Mesodermal cell (in vitro differentiated cells): Measurements from ENCODE around the gene CTDSP2.

Source experiments
- H3K27ac ChIP-seq: 2 replicates; pipeline ENCODE4 v1.7.0; 2013; ENCODE audit warnings: mild to moderate bottlenecking, low read depth, low read length, moderate library complexity; ENCODE audit not compliant: severe bottlenecking
- H3K36me3 ChIP-seq: 2 replicates; pipeline ENCODE4 v1.7.1; 2013; ENCODE audit warnings: mild to moderate bottlenecking, low read length, moderate library complexity; ENCODE audit not compliant: control insufficient read depth, insufficient read depth
- H3K4me1 ChIP-seq: one replicate; pipeline ENCODE4 v1.7.1; 2013; ENCODE audit warnings: mild to moderate bottlenecking, low read length; ENCODE audit not compliant: insufficient read depth, control insufficient read depth, poor library complexity, severe bottlenecking
- H3K4me3 ChIP-seq: 2 replicates; pipeline ENCODE4 v1.7.0; 2013; ENCODE audit warnings: low read length, control low read depth, mild to moderate bottlenecking; ENCODE audit not compliant: insufficient read depth, poor library complexity, severe bottlenecking; ENCODE audit errors: extremely low read depth
- H3K9me3 ChIP-seq: 2 replicates; pipeline ENCODE4 v1.7.1; 2013; ENCODE audit warnings: mild to moderate bottlenecking, low read length, moderate library complexity; ENCODE audit not compliant: control insufficient read depth
- WGBS, 2 experiments: methylation state at CpG; one replicate each; pipeline ENCODE4 v1.1.5; 2013; ENCODE audit warnings: missing lambda C conversion rate in 2 of 2; ENCODE audit not compliant: insufficient coverage in 2 of 2; 5-methylcytosine and 5-hydroxymethylcytosine counted together

Gene CTDSP2

GRCh38 chr12:57813111-57813970 lies 33.2 kb downstream of the CTDSP2 start:
- Histone ChIP-seq H3K4me1 (no peaks in the 10 kb centered on the region), H3K4me3 (no peak overlapping the region), H3K27ac (no peak overlapping the region), H3K9me3 (no peaks in the 10 kb centered on the region), H3K36me3 (peaks cover 8% of the 10 kb centered on the region)
- WGBS, 2 experiments: 91 to 92% methylated on average over 11 to 14 of the region's 14 CpGs

- H3K4me1 ChIP-seq: no peaks in the 10 kb centered on the region
- H3K27ac ChIP-seq: no peak overlapping the region
- 95 to 100% methylated on average over 5 to 6 of the region's 10 CpGs for WGBS, 2 experiments
- H3K9me3 ChIP-seq: no peaks in the 10 kb centered on the region
- H3K36me3 ChIP-seq: peaks cover 19% of the 10 kb centered on the region
- H3K4me3 ChIP-seq: no peak overlapping the region
Measured at GRCh38 chr12:57811028-57811755, 35.3 kb downstream of the CTDSP2 start.

GRCh38 chr12:57810450-57810849 lies 36.1 kb downstream of the CTDSP2 start:
- 94 to 96% methylated on average over 5 of the region's 5 CpGs for WGBS, 2 experiments
- H3K4me3 ChIP-seq: no peak overlapping the region
- H3K27ac ChIP-seq: no peak overlapping the region
- peaks cover 19% of the 10 kb centered on the region for H3K36me3 ChIP-seq
- no peaks in the 10 kb centered on the region for H3K9me3 ChIP-seq
- no peaks in the 10 kb centered on the region for H3K4me1 ChIP-seq

DNA sequence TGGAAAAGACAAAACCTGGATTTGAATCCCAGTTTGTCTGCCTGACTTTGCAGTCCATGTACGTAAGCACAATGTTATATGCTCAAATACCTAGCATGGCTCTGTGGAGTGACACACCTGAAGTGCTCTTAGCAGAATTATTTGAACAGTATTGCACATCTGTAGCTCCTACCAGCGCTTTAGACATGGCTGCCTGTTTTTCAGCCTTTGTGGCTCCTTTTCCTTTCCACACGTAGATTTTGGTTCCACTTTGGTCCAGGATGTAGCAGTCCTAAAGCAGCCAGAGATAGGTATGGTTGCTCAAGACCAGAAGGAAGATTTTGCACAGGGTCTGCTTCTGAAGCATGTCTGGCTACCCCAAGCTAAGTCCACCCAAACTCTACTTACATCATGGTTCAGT lies 37.1 kb downstream of the CTDSP2 start:
- WGBS, 2 experiments: 96 to 97% methylated on average over 3 of the region's 3 CpGs
- Histone ChIP-seq H3K4me3 (no peak overlapping the region), H3K36me3 (peaks cover 20% of the 10 kb centered on the region)

GRCh38 chr12:57808351-57808750 lies 38.2 kb downstream of the CTDSP2 start:
- WGBS, 2 experiments: 91 to 95% methylated on average over 5 of the region's 5 CpGs
- no peaks in the 10 kb centered on the region for H3K4me1 ChIP-seq
- no peaks in the 10 kb centered on the region for H3K9me3 ChIP-seq
- no peak overlapping the region for H3K27ac ChIP-seq
- peaks cover 26% of the 10 kb centered on the region for H3K36me3 ChIP-seq
- no peak overlapping the region for H3K4me3 ChIP-seq

More for the DNA sequence above, 37.1 kb downstream of the CTDSP2 start:
- no peak overlapping the region for H3K27ac ChIP-seq
- H3K4me1 ChIP-seq: no peaks in the 10 kb centered on the region
- H3K9me3 ChIP-seq: no peaks in the 10 kb centered on the region

GRCh38 chr12:57807285-57807684 lies 39.2 kb downstream of the CTDSP2 start:
- 90 to 91% methylated on average over 8 to 9 of the region's 9 CpGs for WGBS, 2 experiments
- Histone ChIP-seq H3K27ac (no peak overlapping the region), H3K4me1 (no peaks in the 10 kb centered on the region), H3K4me3 (no peak overlapping the region), H3K36me3 (peaks cover 35% of the 10 kb centered on the region), H3K9me3 (no peaks in the 10 kb centered on the region)

DNA sequence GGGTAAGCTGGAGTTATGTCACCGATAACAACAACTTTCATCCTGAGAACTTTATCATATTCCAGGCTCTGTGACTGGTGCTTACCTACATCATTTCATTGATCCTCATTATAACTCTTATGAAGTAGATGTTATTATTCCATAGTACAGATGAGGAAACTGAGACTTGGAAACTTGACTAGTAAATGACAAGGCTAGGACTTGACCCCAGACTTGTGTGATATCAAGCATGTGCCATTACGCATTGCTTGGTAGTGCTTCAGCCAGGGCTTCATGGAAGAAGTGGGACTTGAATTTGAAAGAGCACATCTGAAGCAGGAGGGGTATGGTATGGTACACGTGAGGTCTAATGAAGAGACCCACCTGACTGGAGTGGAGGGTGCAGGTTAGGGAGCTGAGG lies 39.9 kb downstream of the CTDSP2 start:
- no peak overlapping the region for H3K4me3 ChIP-seq
- no peaks in the 10 kb centered on the region for H3K4me1 ChIP-seq
- H3K36me3 ChIP-seq: peaks cover 38% of the 10 kb centered on the region
- no peak overlapping the region for H3K27ac ChIP-seq
- no peaks in the 10 kb centered on the region for H3K9me3 ChIP-seq
- 100% methylated on average over 2 of the region's 3 CpGs for WGBS, 2 experiments

GRCh38 chr12:57803319-57803893 lies 43.1 kb downstream of the CTDSP2 start:
- H3K4me3 ChIP-seq: no peak overlapping the region
- no peaks in the 10 kb centered on the region for H3K4me1 ChIP-seq
- 53 to 65% methylated on average over 4 to 9 of the region's 9 CpGs for WGBS, 2 experiments
- H3K9me3 ChIP-seq: no peaks in the 10 kb centered on the region
- no peak overlapping the region for H3K27ac ChIP-seq
- peaks cover 56% of the 10 kb centered on the region for H3K36me3 ChIP-seq

GRCh38 chr12:57802607-57803006 lies 43.9 kb downstream of the CTDSP2 start:
- Histone ChIP-seq H3K27ac (no peak overlapping the region), H3K4me3 (no peak overlapping the region), H3K36me3 (peaks cover 53% of the 10 kb centered on the region), H3K4me1 (no peaks in the 10 kb centered on the region), H3K9me3 (no peaks in the 10 kb centered on the region)
- WGBS, 2 experiments: no CpG with 5 or more reads among the region's 1 CpG

DNA sequence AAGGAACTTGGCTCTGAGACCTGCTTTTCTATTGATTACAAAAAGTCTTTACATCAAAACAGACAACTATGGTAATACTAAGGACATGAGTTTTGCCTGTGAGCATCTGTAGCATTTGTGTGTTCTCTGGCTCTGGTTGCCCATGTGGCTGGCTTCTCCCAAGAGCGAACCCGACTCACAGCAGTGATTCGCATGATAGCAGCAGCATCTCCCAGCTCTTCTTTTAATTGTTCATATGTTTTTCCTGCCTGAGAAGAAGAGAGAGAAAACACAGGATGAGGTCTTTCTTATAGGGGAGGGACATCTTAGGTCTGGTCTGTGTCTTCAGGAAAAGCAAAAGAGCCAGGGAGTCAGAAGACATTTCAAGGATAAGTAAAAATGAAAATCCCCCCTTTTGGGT lies 45.6 kb downstream of the CTDSP2 start:
- H3K9me3 ChIP-seq: no peaks in the 10 kb centered on the region
- peaks cover 62% of the 10 kb centered on the region for H3K36me3 ChIP-seq
- H3K4me3 ChIP-seq: no peak overlapping the region
- H3K4me1 ChIP-seq: no peaks in the 10 kb centered on the region
- H3K27ac ChIP-seq: no peak overlapping the region
- WGBS, 2 experiments: 100% methylated on average over 2 of the region's 3 CpGs
